ENCODE data around the gene FHIT.

Gene FHIT

GRCh38 chr3:60386306-60386705 lies 864.9 kb downstream of the FHIT start:
- DNase-seq, result no peak

- no peak for DNase-seq
These were observed 866.9 kb downstream of the FHIT start for GRCh38 chr3:60384341-60384740.

GRCh38 chr3:60383345-60383744 lies 867.9 kb downstream of the FHIT start:
- no peak for DNase-seq

GRCh38 chr3:60366486-60366885 lies 884.8 kb downstream of the FHIT start:
- DNase-seq, result no peak

GRCh38 chr3:60365360-60365759 lies 885.9 kb downstream of the FHIT start:
- DNase-seq, result no peak

- DNase-seq, result no peak
These were observed 886.8 kb downstream of the FHIT start for GRCh38 chr3:60364475-60364874.

- no peak for DNase-seq
These were observed 887.4 kb downstream of the FHIT start for GRCh38 chr3:60363817-60364216.

- no peak for DNase-seq
These were observed 895.4 kb downstream of the FHIT start for GRCh38 chr3:60355825-60356224.

GRCh38 chr3:60351481-60351880 lies 899.8 kb downstream of the FHIT start:
- no peak for DNase-seq

GRCh38 chr3:60344340-60344739 lies 906.9 kb downstream of the FHIT start:
- no peak for DNase-seq

- DNase-seq, result no peak
These were observed 907.4 kb downstream of the FHIT start for GRCh38 chr3:60343831-60344230.

- DNase-seq, result no peak
These were observed 911.9 kb downstream of the FHIT start for GRCh38 chr3:60339304-60339703.

GRCh38 chr3:60337421-60337820 lies 913.8 kb downstream of the FHIT start:
- DNase-seq, result no peak

- no peak for DNase-seq
These were observed 915.2 kb downstream of the FHIT start for GRCh38 chr3:60336061-60336460.

- no peak for DNase-seq
These were observed 917.5 kb downstream of the FHIT start for GRCh38 chr3:60333710-60334109.

- no peak for DNase-seq
These were observed 921.1 kb downstream of the FHIT start for GRCh38 chr3:60330107-60330506.

GRCh38 chr3:60325610-60326170 lies 925.6 kb downstream of the FHIT start:
- no peak for DNase-seq

GRCh38 chr3:60323651-60324050 lies 927.6 kb downstream of the FHIT start:
- no peak for DNase-seq

- no peak for DNase-seq
These were observed 928.1 kb downstream of the FHIT start for GRCh38 chr3:60323180-60323579.

GRCh38 chr3:60322298-60322856 lies 928.9 kb downstream of the FHIT start:
- DNase-seq, result no peak

- no peak for DNase-seq
These were observed 931.9 kb downstream of the FHIT start for GRCh38 chr3:60319179-60319858.

- no peak for DNase-seq
These were observed 935.0 kb downstream of the FHIT start for GRCh38 chr3:60316121-60316797.

- no peak for DNase-seq
These were observed 937.2 kb downstream of the FHIT start for GRCh38 chr3:60313951-60314461.

GRCh38 chr3:60313231-60313798 lies 937.9 kb downstream of the FHIT start:
- DNase-seq, result no peak
